HG03196 (cell line): ENCODE results near the gene PLEK2.
A peak's percentile ranks its signal among the peaks of the same experiment; 100 is the strongest.
"Not testable (repeated sequence)": the region's sequence is repeated elsewhere in the genome, so short reads cannot be mapped to it uniquely, and the experiment has no call there.

Experiments used
- ATAC-seq: cut with Tn5 transposase; IDR thresholded peaks from one replicate; pipeline ENCODE4 v1.9.1; 2021; ENCODE audit not compliant: unreplicated experiment

Gene PLEK2

DNA sequence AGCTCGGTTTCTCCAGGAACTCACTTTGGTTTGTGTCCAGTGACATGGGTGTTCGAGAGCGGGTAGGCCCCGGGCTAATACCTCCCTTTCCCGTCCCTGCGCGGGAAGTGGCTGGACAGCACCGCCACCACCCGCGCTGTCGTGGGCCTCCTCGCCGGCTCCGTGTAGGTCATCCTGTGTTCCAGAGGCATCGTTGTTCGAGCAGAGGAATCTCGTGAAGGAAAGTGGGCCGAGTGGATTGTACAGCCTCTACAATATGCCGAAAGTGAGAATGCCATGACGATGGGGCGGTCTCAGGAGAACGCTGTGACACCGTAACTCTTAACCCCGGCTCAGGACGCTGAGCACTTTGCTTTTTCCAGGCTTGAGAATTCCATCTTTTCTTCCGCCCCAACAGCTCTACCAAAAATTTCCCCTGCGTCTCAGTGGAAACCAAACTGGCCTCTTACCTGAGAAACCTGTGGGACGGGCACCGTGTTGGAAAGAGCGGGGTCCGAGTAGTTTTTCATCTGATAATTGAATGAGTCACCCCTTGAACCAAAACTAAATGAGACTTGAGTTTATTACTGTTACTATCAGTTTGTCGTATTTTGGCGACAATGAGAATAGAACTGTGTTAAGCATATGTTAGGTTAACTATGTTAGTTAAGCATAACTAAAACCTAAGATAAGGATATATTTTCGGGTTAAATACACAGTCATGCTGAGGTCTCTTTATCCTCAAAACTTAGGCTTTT lies 51.3 kb downstream of the PLEK2 start:
- ATAC-seq: no peak

DNA sequence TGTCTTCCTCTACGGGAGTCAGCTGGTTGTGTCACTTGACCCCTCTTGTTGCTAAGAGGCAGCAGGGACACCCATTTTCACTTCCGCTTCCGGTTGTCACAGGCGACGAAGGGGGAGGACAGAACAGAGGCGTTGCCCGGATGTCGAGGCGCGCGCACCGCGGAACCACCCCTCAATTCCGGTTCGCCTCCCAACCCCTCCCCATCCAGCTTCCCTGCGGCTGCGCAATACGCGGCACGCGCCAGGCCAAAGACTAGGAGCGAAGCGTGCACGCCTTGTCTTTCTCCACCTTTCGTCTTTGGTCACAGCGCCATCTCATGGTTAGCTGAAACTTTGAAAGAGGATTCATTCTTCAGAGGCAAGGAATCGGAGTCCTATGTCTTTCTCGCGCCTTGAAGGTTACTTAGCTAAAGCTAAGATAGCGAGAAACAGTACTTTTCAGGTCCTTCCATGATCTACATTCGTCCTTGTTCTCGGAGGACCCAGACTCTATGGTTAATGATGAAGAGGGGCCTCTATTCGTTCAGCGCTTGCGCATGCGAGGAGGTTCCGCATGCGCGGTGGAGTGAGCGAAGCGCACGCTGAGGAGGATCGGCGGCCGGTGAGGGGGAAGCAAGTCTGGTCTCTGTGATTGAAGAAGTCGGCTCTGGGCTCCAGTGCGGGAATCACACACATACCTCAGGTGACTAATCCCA lies 52.0 kb downstream of the PLEK2 start, which contains the start of the genes ATP6V1D and EIF2S1:
Gene ATP6V1D (minus strand): TSS at position 30 of the 695 bp plus-strand sequence. CDS start 106 bp downstream, outside the sequence.
Gene EIF2S1 (plus strand): TSS at position 554 of the 695 bp plus-strand sequence. CDS start 4,440 bp downstream, outside the sequence.
- peak; percentile 93 for ATAC-seq

DNA sequence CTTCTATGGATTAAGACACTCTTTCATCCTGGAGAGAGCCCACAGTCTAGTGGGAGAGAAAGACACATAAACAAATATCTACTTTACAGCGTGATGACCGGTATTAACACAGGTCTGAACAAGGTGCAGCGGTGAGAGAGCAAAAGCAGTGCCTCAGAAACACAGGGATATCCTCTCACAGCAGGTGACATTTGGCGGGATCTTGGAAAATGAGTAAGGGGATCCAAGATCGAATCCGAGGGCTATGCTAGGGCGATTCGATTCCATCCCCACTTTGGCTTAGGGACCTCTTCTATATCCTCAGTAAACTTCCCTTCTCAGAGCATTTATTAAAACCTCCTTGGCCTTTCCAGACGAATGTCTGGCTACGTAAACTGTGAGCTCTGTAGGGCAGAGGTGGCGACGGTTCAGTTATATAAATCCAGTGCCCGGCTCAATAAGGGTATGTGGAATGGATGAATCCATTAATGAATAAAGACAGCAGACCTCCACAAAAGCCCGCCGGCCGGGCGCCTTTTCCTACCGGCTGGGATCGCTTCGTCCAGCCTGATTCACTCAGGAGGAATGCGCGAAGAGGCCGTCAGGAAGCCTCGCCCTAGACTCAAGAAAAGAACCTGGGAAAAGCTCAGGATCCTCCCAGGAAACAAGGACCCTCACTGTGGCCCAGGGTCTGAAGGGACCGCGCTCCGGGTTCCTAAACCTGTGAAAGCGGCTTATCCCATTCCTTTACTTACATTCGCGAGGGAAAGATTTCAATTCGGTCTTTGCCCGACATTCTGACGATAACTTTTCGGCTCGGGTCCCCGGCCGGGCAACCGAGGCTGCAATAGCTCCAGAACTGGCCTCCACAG lies 52.8 kb downstream of the PLEK2 start:
- ATAC-seq: peak; percentile 1

GRCh38 chr14:67357969-67358354 lies 54.0 kb downstream of the PLEK2 start:
- no peak for ATAC-seq

GRCh38 chr14:67357186-67357968 lies 54.6 kb downstream of the PLEK2 start:
- ATAC-seq: no peak

- no peak for ATAC-seq
Observed at GRCh38 chr14:67352055-67352454, 59.9 kb downstream of the PLEK2 start.

DNA sequence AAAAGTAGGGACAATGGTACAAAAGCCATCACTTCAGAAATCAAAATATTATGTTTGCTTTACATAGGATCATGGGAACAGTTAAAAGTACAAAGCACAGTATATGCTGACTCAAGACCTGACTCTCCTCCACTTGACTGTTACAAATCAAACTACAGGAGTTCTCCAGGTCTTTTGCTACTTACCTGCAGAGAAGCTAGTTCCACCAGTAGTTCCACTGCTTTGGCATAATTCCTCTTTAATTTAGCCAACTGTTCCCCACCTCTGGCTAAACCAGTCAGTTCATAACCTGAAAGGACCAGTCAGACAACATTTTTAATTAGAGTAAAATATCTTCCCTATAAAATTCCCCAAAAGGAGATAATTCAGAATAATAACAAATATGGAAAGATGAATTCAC lies 66.4 kb downstream of the PLEK2 start:
- ATAC-seq: no peak

DNA sequence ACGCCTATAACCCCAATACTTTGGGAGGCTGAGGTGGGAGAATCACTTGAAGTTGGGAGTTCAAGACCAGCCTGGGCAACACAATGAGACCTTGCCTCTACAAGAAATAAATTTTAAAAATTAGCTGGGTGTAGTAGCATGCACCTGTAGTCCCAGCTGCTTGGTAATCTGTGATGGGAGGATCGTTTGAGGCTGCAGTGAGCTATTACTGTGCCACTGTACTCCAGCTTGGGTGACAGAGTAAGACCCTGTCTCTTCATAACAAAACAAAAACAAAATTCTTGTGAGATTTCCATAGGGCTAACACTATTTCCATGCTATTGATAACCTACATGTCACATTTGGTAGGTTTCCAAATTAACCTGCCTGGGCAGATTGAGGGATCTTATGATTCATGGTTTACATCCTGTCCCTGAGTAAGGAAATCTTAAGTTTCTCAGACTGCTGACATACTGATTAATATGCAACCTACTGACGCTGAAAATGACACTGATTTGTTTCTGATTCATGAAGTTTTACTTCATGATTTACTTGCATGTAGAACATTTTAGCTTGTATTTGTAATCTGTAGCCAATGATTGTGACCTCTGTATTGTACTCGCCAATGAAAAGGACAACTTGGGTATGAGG lies 68.2 kb downstream of the PLEK2 start:
- no peak for ATAC-seq

DNA sequence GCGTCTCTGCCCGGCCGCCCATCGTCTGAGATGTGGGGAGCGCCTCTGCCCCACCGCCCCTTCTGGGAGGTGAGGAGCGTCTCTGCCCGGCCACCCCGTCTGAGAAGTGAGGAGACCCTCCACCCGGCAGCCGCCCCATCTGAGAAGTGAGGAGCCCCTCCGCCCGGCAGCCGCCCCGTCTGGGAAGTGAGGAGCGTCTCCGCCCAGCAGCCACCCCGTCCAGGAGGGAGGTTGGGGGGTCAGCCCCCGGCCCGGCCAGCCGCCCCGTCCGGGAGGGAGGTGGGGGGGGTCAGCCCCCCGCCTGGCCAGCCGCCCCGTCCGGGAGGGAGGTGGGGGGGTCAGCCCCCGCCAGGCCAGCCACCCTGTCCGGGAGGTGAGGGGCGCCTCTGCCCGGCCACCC lies 70.7 kb downstream of the PLEK2 start:
- not testable (repeated sequence) for ATAC-seq
